Activated CD8-positive, alpha-beta T cell treated with anti-CD3 and anti-CD28 coated beads for 36 hours (primary cell): ENCODE measurements around the gene SLC5A11. TPM values are rescaled to one million over a fixed set of nuclear protein-coding genes. Genes with fewer than 3 reads are reported as not detected.

Source experiments
- ATAC-seq: fragments of 200-7000 bp; cut with Tn5 transposase; one replicate; pipeline ENCODE4 v1.10.0; 2021; ENCODE audit warnings: mild to moderate bottlenecking, moderate library complexity
- CTCF ChIA-PET: fragments of 350-600 bp; sonication (Branson Sonifier 250); formaldehyde crosslinking; loops from one replicate; lab custom pipeline; 2021; ENCODE audit warnings: antibody characterized with exemption; lab: Charles Lee
- POLR2A ChIA-PET: fragments of 350-600 bp; sonication (Branson Sonifier 250); formaldehyde crosslinking; loops from one replicate; lab custom pipeline; 2021; ENCODE audit warnings: antibody characterized with exemption; lab: Charles Lee
- DNase-seq: peaks from one replicate; pipeline ENCODE4 v3.0.0-alpha.2; 2020
- H3K27ac Mint-ChIP-seq: one replicate; pipeline ENCODE4 v1.8.0; 2021; ENCODE audit warnings: mild to moderate bottlenecking, mixed read lengths
- H3K27me3 Mint-ChIP-seq: one replicate; pipeline ENCODE4 v1.8.0; 2021; ENCODE audit warnings: mixed read lengths
- H3K36me3 Mint-ChIP-seq: one replicate; pipeline ENCODE4 v1.8.0; 2021; ENCODE audit warnings: low read depth, mixed read lengths
- H3K4me1 Mint-ChIP-seq: one replicate; pipeline ENCODE4 v1.8.0; 2021; ENCODE audit warnings: low read depth, mixed read lengths
- H3K4me3 Mint-ChIP-seq: one replicate; pipeline ENCODE4 v1.8.0; 2021; ENCODE audit warnings: mild to moderate bottlenecking, moderate library complexity, mixed read lengths
- H3K9me3 Mint-ChIP-seq: one replicate; pipeline ENCODE4 v1.8.0; 2021; ENCODE audit warnings: mixed read lengths
- CTCF ChIP-seq: fragments of 200-600 bp; IDR thresholded peaks from one replicate; pipeline ENCODE4 v1.8.0; 2022; ENCODE audit warnings: antibody characterized with exemption, mild to moderate bottlenecking
- intact Hi-C: fragments of 100-400 bp; cut with micrococcal nuclease; formaldehyde crosslinking; loops from one replicate; pipeline ENCODE4 v1.10.0; 2022
- total RNA-seq, 2 experiments: library from RNA; stranded (reverse); gene quantifications; one replicate each; pipeline ENCODE4 v1.2.3, GENCODE V29; 2021

SLC5A11 gene
- total RNA-seq, 2 experiments from 2014 or later = 0.18 to 0.78 TPM

GRCh38 chr16:24931091-24931490, 85.3 kb downstream of the SLC5A11 start:
- no peak for TF ChIP-seq CTCF
- intact Hi-C loops = no loop called here
- ATAC-seq (no peak), DNase-seq (no peak)
- no peak overlapping the region for H3K4me3 Mint-ChIP-seq
- H3K4me1 Mint-ChIP-seq = no peaks in the 10 kb centered on the region
- CTCF ChIA-PET = no interaction called here
- H3K36me3 Mint-ChIP-seq = peaks cover 24% of the 10 kb centered on the region
- POLR2A ChIA-PET = interaction anchor here (1.2 kb wide), 1 partner anchor 11 kb away, joined by 3 read pairs; no protein-coding TSS in a partner anchor
- H3K27me3 Mint-ChIP-seq = no peaks in the 10 kb centered on the region
- no peaks in the 10 kb centered on the region for H3K9me3 Mint-ChIP-seq
- H3K27ac Mint-ChIP-seq = no peak overlapping the region

GRCh38 chr16:24935336-24935735, 89.6 kb downstream of the SLC5A11 start:
- no peaks in the 10 kb centered on the region for H3K27me3 Mint-ChIP-seq
- no peak for TF ChIP-seq CTCF
- H3K9me3 Mint-ChIP-seq = no peaks in the 10 kb centered on the region
- DNase-seq (no peak), ATAC-seq (no peak)
- H3K4me3 Mint-ChIP-seq = no peak overlapping the region
- H3K27ac Mint-ChIP-seq = no peak overlapping the region
- ChIA-PET POLR2A (no interaction called here), CTCF (no interaction called here)
- H3K4me1 Mint-ChIP-seq = peaks cover 2% of the 10 kb centered on the region
- intact Hi-C loops = no loop called here
- peaks cover 28% of the 10 kb centered on the region for H3K36me3 Mint-ChIP-seq

- H3K4me1 Mint-ChIP-seq = peaks cover 2% of the 10 kb centered on the region
- ATAC-seq = no peak
- POLR2A ChIA-PET = no interaction called here
- H3K27me3 Mint-ChIP-seq = no peaks in the 10 kb centered on the region
- H3K27ac Mint-ChIP-seq = no peak overlapping the region
- intact Hi-C loops = no loop called here
- no peaks in the 10 kb centered on the region for H3K9me3 Mint-ChIP-seq
- CTCF ChIA-PET = no interaction called here
- H3K36me3 Mint-ChIP-seq = peaks cover 28% of the 10 kb centered on the region
- DNase-seq = no peak
- no peak overlapping the region for H3K4me3 Mint-ChIP-seq
- no peak for TF ChIP-seq CTCF
Observed at GRCh38 chr16:24936151-24936550, 90.4 kb downstream of the SLC5A11 start.

GRCh38 chr16:24939224-24939623, 93.5 kb downstream of the SLC5A11 start:
- POLR2A ChIA-PET = interaction anchor here (0.6 to 0.9 kb wide), 2 partner anchors 9 to 270 kb away, joined by 3 read pairs; no protein-coding TSS in a partner anchor
- Mint-ChIP-seq H3K27ac (no peak overlapping the region), H3K9me3 (no peaks in the 10 kb centered on the region), H3K27me3 (no peaks in the 10 kb centered on the region), H3K4me1 (peaks cover 2% of the 10 kb centered on the region), H3K4me3 (no peak overlapping the region), H3K36me3 (peaks cover 39% of the 10 kb centered on the region)
- intact Hi-C loops = no loop called here
- ATAC-seq (no peak), DNase-seq (no peak)
- no peak for TF ChIP-seq CTCF
- CTCF ChIA-PET = no interaction called here

GRCh38 chr16:24939738-24940137, 94.0 kb downstream of the SLC5A11 start:
- ChIA-PET CTCF (no interaction called here), POLR2A (interaction anchor here (0.6 to 0.9 kb wide), 2 partner anchors 10 to 271 kb away, joined by 3 read pairs; no protein-coding TSS in a partner anchor)
- no peaks in the 10 kb centered on the region for H3K27me3 Mint-ChIP-seq
- H3K4me1 Mint-ChIP-seq = peaks cover 2% of the 10 kb centered on the region
- TF ChIP-seq CTCF = no peak
- intact Hi-C loops = no loop called here
- no peak for ATAC-seq
- no peaks in the 10 kb centered on the region for H3K9me3 Mint-ChIP-seq
- no peak overlapping the region for H3K27ac Mint-ChIP-seq
- DNase-seq = no peak
- peaks cover 37% of the 10 kb centered on the region for H3K36me3 Mint-ChIP-seq
- H3K4me3 Mint-ChIP-seq = no peak overlapping the region
